ENCODE measurements around the gene RASA4B.
A peak's percentile ranks its signal among the peaks of the same experiment; 100 is the strongest.
"Not testable (repeated sequence)": the region's sequence is repeated elsewhere in the genome, so short reads cannot be mapped to it uniquely, and the experiment has no call there.

Gene RASA4B

GRCh38 chr7:102474116-102474515 is 43.5 kb downstream of the RASA4B start:
- DNase-seq (ENCODE audit: low spot score), result not testable (repeated sequence)

- no peak for DNase-seq (ENCODE audit: low spot score)
These were observed 44.1 kb downstream of the RASA4B start for GRCh38 chr7:102473271-102473991.

- DNase-seq (ENCODE audit: low spot score), result no peak
These were observed 45.2 kb downstream of the RASA4B start for GRCh38 chr7:102472126-102473041.

- no peak for DNase-seq (ENCODE audit: low spot score)
These were observed 45.8 kb downstream of the RASA4B start for GRCh38 chr7:102471791-102472125.

GRCh38 chr7:102469972-102470825 is 47.4 kb downstream of the RASA4B start:
- no peak for DNase-seq (ENCODE audit: low spot score)

- DNase-seq (ENCODE audit: low spot score), result no peak
These were observed 48.1 kb downstream of the RASA4B start for GRCh38 chr7:102469351-102469971.

- DNase-seq (ENCODE audit: low spot score), result no peak
These were observed 48.9 kb downstream of the RASA4B start for GRCh38 chr7:102468478-102469350.

- DNase-seq (ENCODE audit: low spot score), result no peak
These were observed 49.7 kb downstream of the RASA4B start for GRCh38 chr7:102467581-102468477.

- DNase-seq (ENCODE audit: low spot score), result no peak
These were observed 51.5 kb downstream of the RASA4B start for GRCh38 chr7:102466097-102466496.

GRCh38 chr7:102464577-102465280 is 52.8 kb downstream of the RASA4B start, which contains the start of the genes ALKBH4 and LRWD1:
Gene ALKBH4 (minus strand): TSS chr7:102464863. CDS start chr7:102464836, 27 bp downstream.
Gene LRWD1 (plus strand): TSS chr7:102464984. CDS start chr7:102465081, 97 bp downstream.
- DNase-seq (ENCODE audit: low spot score), result peak; percentile 100

GRCh38 chr7:102463841-102464576 is 53.6 kb downstream of the RASA4B start:
- DNase-seq (ENCODE audit: low spot score), result peak; percentile 42

- no peak for DNase-seq (ENCODE audit: low spot score)
These were observed 57.1 kb downstream of the RASA4B start for GRCh38 chr7:102460467-102460866.

- DNase-seq (ENCODE audit: low spot score), result no peak
These were observed 58.2 kb downstream of the RASA4B start for GRCh38 chr7:102459221-102459844.

GRCh38 chr7:102457352-102457924 is 60.1 kb downstream of the RASA4B start:
- no peak for DNase-seq (ENCODE audit: low spot score)

GRCh38 chr7:102456327-102456726 is 61.2 kb downstream of the RASA4B start:
- DNase-seq (ENCODE audit: low spot score), result no peak

- no peak for DNase-seq (ENCODE audit: low spot score)
These were observed 62.0 kb downstream of the RASA4B start for GRCh38 chr7:102455596-102455995.

GRCh38 chr7:102454932-102455331 is 62.6 kb downstream of the RASA4B start:
- not testable (repeated sequence) for DNase-seq (ENCODE audit: low spot score)
